CD4-positive, alpha-beta memory T cell (primary cell): Measurements from ENCODE around the gene ITPR2. TPM values are rescaled to one million over a fixed set of nuclear protein-coding genes. Genes with fewer than 3 reads are reported as not detected.

ENCODE experiments used
- CTCF ChIA-PET: fragments of 350-600 bp; sonication (Branson Sonifier 250); formaldehyde crosslinking; loops from one replicate; lab custom pipeline; 2021; ENCODE audit warnings: inconsistent platforms; ENCODE audit not compliant: partially characterized antibody; lab: Charles Lee
- POLR2A ChIA-PET: fragments of 350-600 bp; sonication (Branson Sonifier 250); formaldehyde crosslinking; loops from one replicate; lab custom pipeline; 2021; ENCODE audit not compliant: partially characterized antibody; lab: Charles Lee
- DNase-seq, 5 donors: peaks; one replicate each; pipeline versions ENCODE4 v3.0.0 to v3.0.0-alpha.2; 2020 to 2022; ENCODE audit warnings: mixed read lengths in 1 of 5
- H3K27ac ChIP-seq: one replicate; pipeline ENCODE4 v1.7.0; 2013; ENCODE audit warnings: low read depth, low read length
- H3K27me3 ChIP-seq: 2 replicates; pipeline ENCODE4 v1.7.0; 2013; ENCODE audit warnings: mild to moderate bottlenecking, low read length, moderate library complexity; ENCODE audit not compliant: insufficient read depth
- H3K36me3 ChIP-seq: 2 replicates; pipeline ENCODE4 v1.7.0; 2013; ENCODE audit warnings: mild to moderate bottlenecking, low read length, moderate library complexity; ENCODE audit not compliant: insufficient read depth
- H3K4me1 ChIP-seq: 2 replicates; pipeline ENCODE4 v1.7.0; 2013; ENCODE audit warnings: mild to moderate bottlenecking, low read length, moderate library complexity; ENCODE audit not compliant: insufficient read depth
- H3K4me3 ChIP-seq, 2 donors: one replicate each; pipeline ENCODE4 v1.7.0; 2013; ENCODE audit warnings: low read length in 2 of 2, mild to moderate bottlenecking in 1 of 2
- H3K9me3 ChIP-seq, 2 donors: one replicate each; pipeline ENCODE4 v1.7.0; 2013; ENCODE audit warnings: low read length in 2 of 2, control low read depth in 1 of 2; ENCODE audit not compliant: control insufficient read depth in 1 of 2
- H3K27ac Mint-ChIP-seq, 7 donors: one replicate each; pipeline ENCODE4 v1.8.0; 2020 to 2021; ENCODE audit warnings: mixed read lengths in 7 of 7, mild to moderate bottlenecking in 6 of 7, inconsistent platforms in 3 of 7, moderate library complexity in 3 of 7
- H3K27me3 Mint-ChIP-seq, 2 donors: one replicate each; pipeline ENCODE4 v1.8.0; 2020 to 2021; ENCODE audit warnings: mixed read lengths in 2 of 2
- H3K36me3 Mint-ChIP-seq, 2 donors: one replicate each; pipeline ENCODE4 v1.8.0; 2020 to 2021; ENCODE audit warnings: mixed read lengths in 2 of 2, inconsistent platforms in 1 of 2, mild to moderate bottlenecking in 1 of 2
- H3K4me1 Mint-ChIP-seq, 4 donors: one replicate each; pipeline ENCODE4 v1.8.0; 2020 to 2021; ENCODE audit warnings: mixed read lengths in 4 of 4, mild to moderate bottlenecking in 1 of 4
- H3K4me3 Mint-ChIP-seq, 8 donors: one replicate each; pipeline ENCODE4 v1.8.0; 2020 to 2021; ENCODE audit warnings: mixed read lengths in 8 of 8, mild to moderate bottlenecking in 7 of 8, moderate library complexity in 6 of 8, inconsistent platforms in 3 of 8
- H3K9me3 Mint-ChIP-seq, 8 donors: one replicate each; pipeline ENCODE4 v1.8.0; 2020 to 2021; ENCODE audit warnings: mixed read lengths in 8 of 8, mild to moderate bottlenecking in 5 of 8, inconsistent platforms in 3 of 8, moderate library complexity in 1 of 8
- intact Hi-C: fragments of 100-400 bp; cut with micrococcal nuclease; formaldehyde crosslinking; loops from one replicate; pipeline ENCODE4 v1.15.1; 2023
- polyA plus RNA-seq, 2 donors: library from polyadenylated mRNA; unstranded; fragments of 300-500 nt; fragmentation: Illumina TruSeq; gene quantifications; one replicate each; pipeline ENCODE4 v1.2.3, GENCODE V29; 2021
- total RNA-seq, 2 experiments: library from RNA; stranded (reverse); gene quantifications; one replicate each; pipeline ENCODE4 v1.2.3, GENCODE V29; 2021

Gene ITPR2
- total and polyA plus RNA-seq, 4 experiments from 2014 or later: 4.7 to 55.6 (median 34.1) TPM

GRCh38 chr12:26773313-26774104, 59.5 kb downstream of the ITPR2 start:
- CTCF ChIA-PET: no interaction called here
- peaks cover 0 to 25% (median 18%) of the 10 kb centered on the region in 8 donors for H3K9me3 Mint-ChIP-seq
- peaks cover 33 to 47% of the 10 kb centered on the region in 2 donors for H3K36me3 Mint-ChIP-seq

GRCh38 chr12:26771861-26772260, 61.1 kb downstream of the ITPR2 start:
- ChIA-PET CTCF (no interaction called here), POLR2A (no interaction called here)
- Histone ChIP-seq H3K4me3 (no peak overlapping the region), H3K27me3 (no peaks in the 10 kb centered on the region), H3K27ac (no peak overlapping the region), H3K4me1 (no peaks in the 10 kb centered on the region), H3K36me3 (no peaks in the 10 kb centered on the region), H3K9me3 (no peaks in the 10 kb centered on the region)
- H3K4me1 Mint-ChIP-seq: peaks cover 8 to 24% (median 15%) of the 10 kb centered on the region in 4 donors
- H3K27me3 Mint-ChIP-seq: no peaks in the 10 kb centered on the region
- no peak for DNase-seq
- H3K4me3 Mint-ChIP-seq: no peak overlapping the region
- no peak overlapping the region for H3K27ac Mint-ChIP-seq
- intact Hi-C loops: no loop called here
- H3K9me3 Mint-ChIP-seq: peaks cover 0 to 13% (median 6%) of the 10 kb centered on the region in 8 donors
- H3K36me3 Mint-ChIP-seq: peaks cover 25 to 40% of the 10 kb centered on the region in 2 donors

More at GRCh38 chr12:26773313-26774104, 59.5 kb downstream of the ITPR2 start:
- DNase-seq: no peak
- H3K27me3 ChIP-seq: no peaks in the 10 kb centered on the region
- POLR2A ChIA-PET: no interaction called here
- no peaks in the 10 kb centered on the region for H3K36me3 ChIP-seq
- Mint-ChIP-seq H3K4me3 (no peak overlapping the region), H3K27ac (peak overlapping the region in 1 of 7 donors; percentile 68), H3K27me3 (no peaks in the 10 kb centered on the region), H3K4me1 (peaks cover 8 to 24% (median 13%) of the 10 kb centered on the region in 4 donors)
- no peaks in the 10 kb centered on the region for H3K4me1 ChIP-seq
- H3K27ac ChIP-seq: no peak overlapping the region
- H3K9me3 ChIP-seq: peaks cover 0 to 4% of the 10 kb centered on the region in 2 donors
- no peak overlapping the region for H3K4me3 ChIP-seq
- intact Hi-C loops: no loop called here

- intact Hi-C loops: no loop called here
- Mint-ChIP-seq H3K4me3 (no peak overlapping the region), H3K9me3 (peaks cover 0 to 5% (median 2%) of the 10 kb centered on the region in 8 donors), H3K4me1 (peaks cover 9 to 24% (median 15%) of the 10 kb centered on the region in 4 donors), H3K36me3 (peaks cover 26 to 42% of the 10 kb centered on the region in 2 donors), H3K27ac (peak overlapping the region in 1 of 7 donors; percentile 17), H3K27me3 (no peaks in the 10 kb centered on the region)
- Histone ChIP-seq H3K36me3 (no peaks in the 10 kb centered on the region), H3K27ac (no peak overlapping the region), H3K27me3 (no peaks in the 10 kb centered on the region), H3K9me3 (no peaks in the 10 kb centered on the region), H3K4me1 (no peaks in the 10 kb centered on the region), H3K4me3 (no peak overlapping the region)
- ChIA-PET POLR2A (no interaction called here), CTCF (no interaction called here)
- no peak for DNase-seq
Measured at GRCh38 chr12:26770239-26771070, 62.5 kb downstream of the ITPR2 start.

GRCh38 chr12:26769611-26770010, 63.4 kb downstream of the ITPR2 start:
- Mint-ChIP-seq H3K4me3 (no peak overlapping the region), H3K27ac (no peak overlapping the region), H3K36me3 (peaks cover 23 to 41% of the 10 kb centered on the region in 2 donors), H3K4me1 (peaks cover 8 to 20% (median 14%) of the 10 kb centered on the region in 4 donors), H3K27me3 (no peaks in the 10 kb centered on the region), H3K9me3 (peaks cover 0 to 10% (median 3%) of the 10 kb centered on the region in 8 donors)
- Histone ChIP-seq H3K27ac (no peak overlapping the region), H3K36me3 (no peaks in the 10 kb centered on the region), H3K27me3 (no peaks in the 10 kb centered on the region), H3K9me3 (no peaks in the 10 kb centered on the region), H3K4me3 (no peak overlapping the region), H3K4me1 (no peaks in the 10 kb centered on the region)
- no peak for DNase-seq
- ChIA-PET POLR2A (no interaction called here), CTCF (no interaction called here)
- intact Hi-C loops: no loop called here

- Mint-ChIP-seq H3K4me3 (no peak overlapping the region), H3K27me3 (no peaks in the 10 kb centered on the region), H3K9me3 (peaks cover 2 to 13% (median 5%) of the 10 kb centered on the region in 8 donors), H3K27ac (peak overlapping the region in 4 of 7 donors; percentile 12 to 77 (median 36)), H3K36me3 (peaks cover 29 to 43% of the 10 kb centered on the region in 2 donors), H3K4me1 (peaks cover 8 to 20% (median 14%) of the 10 kb centered on the region in 4 donors)
- CTCF ChIA-PET: no interaction called here
- intact Hi-C loops: no loop called here
- Histone ChIP-seq H3K4me1 (no peaks in the 10 kb centered on the region), H3K27me3 (no peaks in the 10 kb centered on the region), H3K9me3 (no peaks in the 10 kb centered on the region), H3K4me3 (no peak overlapping the region), H3K36me3 (no peaks in the 10 kb centered on the region), H3K27ac (no peak overlapping the region)
- no peak for DNase-seq
- POLR2A ChIA-PET: no interaction called here
Measured at GRCh38 chr12:26768611-26769603, 64.1 kb downstream of the ITPR2 start.

- Histone ChIP-seq H3K36me3 (no peaks in the 10 kb centered on the region), H3K27ac (no peak overlapping the region), H3K9me3 (no peaks in the 10 kb centered on the region), H3K4me3 (no peak overlapping the region), H3K27me3 (no peaks in the 10 kb centered on the region), H3K4me1 (no peaks in the 10 kb centered on the region)
- CTCF ChIA-PET: no interaction called here
- no peak overlapping the region for H3K4me3 Mint-ChIP-seq
- H3K9me3 Mint-ChIP-seq: peaks cover 2 to 20% (median 9%) of the 10 kb centered on the region in 8 donors
- H3K36me3 Mint-ChIP-seq: peaks cover 32 to 47% of the 10 kb centered on the region in 2 donors
- peaks cover 8 to 18% (median 11%) of the 10 kb centered on the region in 4 donors for H3K4me1 Mint-ChIP-seq
- POLR2A ChIA-PET: no interaction called here
- H3K27me3 Mint-ChIP-seq: no peaks in the 10 kb centered on the region
- DNase-seq: no peak
- intact Hi-C loops: no loop called here
- peak overlapping the region in 1 of 7 donors; percentile 2 for H3K27ac Mint-ChIP-seq
Measured at GRCh38 chr12:26767865-26768264, 65.1 kb downstream of the ITPR2 start.
